Stimulated activated effector memory CD8-positive, alpha-beta T cell treated with anti-CD3 and anti-CD28 coated beads, Interleukin-12 subunit alpha, Interleukin-12 subunit beta, amount 100 ng/mL, for 72 hours (primary cell): ENCODE measurements around the gene SPSB4.

Experiments
- ATAC-seq: fragments of 150-1000 bp; cut with Tn5 transposase; 2 replicates; pipeline ENCODE4 v1.10.0; 2021
- DNase-seq, 2 donors: peaks; one replicate each; pipeline ENCODE4 v3.0.0; 2021 to 2022; ENCODE audit warnings: low spot score in 2 of 2
- H3K27ac Mint-ChIP-seq: one replicate; pipeline ENCODE4 v1.8.0; 2022; ENCODE audit warnings: mild to moderate bottlenecking, mixed read lengths
- H3K36me3 Mint-ChIP-seq: one replicate; pipeline ENCODE4 v1.8.0; 2022; ENCODE audit warnings: mild to moderate bottlenecking, mixed read lengths
- H3K4me1 Mint-ChIP-seq: one replicate; pipeline ENCODE4 v1.8.0; 2022; ENCODE audit warnings: mixed read lengths
- H3K4me3 Mint-ChIP-seq: one replicate; pipeline ENCODE4 v1.8.0; 2022; ENCODE audit warnings: mild to moderate bottlenecking, mixed read lengths
- H3K9me3 Mint-ChIP-seq: one replicate; pipeline ENCODE4 v1.8.0; 2022; ENCODE audit warnings: mixed read lengths

The SPSB4 gene

GRCh38 chr3:141045849-141046248, 5.3 kb upstream of the SPSB4 start:
- Mint-ChIP-seq H3K27ac (no peak overlapping the region), H3K36me3 (no peaks in the 10 kb centered on the region), H3K4me3 (no peak overlapping the region), H3K9me3 (no peaks in the 10 kb centered on the region), H3K4me1 (peaks cover 9% of the 10 kb centered on the region)
- DNase-seq, result no peak
- no peak for ATAC-seq

- ATAC-seq (no peak), DNase-seq (no peak)
- Mint-ChIP-seq H3K4me1 (peaks cover 13% of the 10 kb centered on the region), H3K36me3 (no peaks in the 10 kb centered on the region), H3K4me3 (no peak overlapping the region), H3K9me3 (no peaks in the 10 kb centered on the region), H3K27ac (no peak overlapping the region)
Observed at GRCh38 chr3:141047168-141047567, 4.0 kb upstream of the SPSB4 start.

- H3K4me3 Mint-ChIP-seq, result no peak overlapping the region
- ATAC-seq (peak; percentile 27), DNase-seq (no peak)
- no peak overlapping the region for H3K27ac Mint-ChIP-seq
- H3K9me3 Mint-ChIP-seq, result no peaks in the 10 kb centered on the region
- H3K36me3 Mint-ChIP-seq, result no peaks in the 10 kb centered on the region
- peaks cover 17% of the 10 kb centered on the region for H3K4me1 Mint-ChIP-seq
Observed at GRCh38 chr3:141049681-141050080, 1.5 kb upstream of the SPSB4 start.

- no peaks in the 10 kb centered on the region for H3K36me3 Mint-ChIP-seq
- H3K4me3 Mint-ChIP-seq, result peak overlapping the region; percentile 18
- H3K4me1 Mint-ChIP-seq, result peaks cover 17% of the 10 kb centered on the region
- peak in 1 of 2 donors; percentile 51 for DNase-seq
- no peaks in the 10 kb centered on the region for H3K9me3 Mint-ChIP-seq
- no peak for ATAC-seq
- no peak overlapping the region for H3K27ac Mint-ChIP-seq
Observed at GRCh38 chr3:141051443-141052200, 475 bp downstream of the SPSB4 start.

- Mint-ChIP-seq H3K4me1 (peaks cover 17% of the 10 kb centered on the region), H3K36me3 (no peaks in the 10 kb centered on the region), H3K4me3 (peak overlapping the region; percentile 18), H3K9me3 (no peaks in the 10 kb centered on the region), H3K27ac (no peak overlapping the region)
- ATAC-seq (no peak), DNase-seq (peak in 1 of 2 donors; percentile 43)
Observed at GRCh38 chr3:141052201-141053069, 1.3 kb downstream of the SPSB4 start.

- Mint-ChIP-seq H3K4me3 (no peak overlapping the region), H3K9me3 (no peaks in the 10 kb centered on the region), H3K4me1 (peaks cover 15% of the 10 kb centered on the region), H3K36me3 (no peaks in the 10 kb centered on the region), H3K27ac (no peak overlapping the region)
- DNase-seq (no peak), ATAC-seq (no peak)
Observed at GRCh38 chr3:141055136-141055535, 4.0 kb downstream of the SPSB4 start.

- Mint-ChIP-seq H3K36me3 (no peaks in the 10 kb centered on the region), H3K4me3 (no peak overlapping the region), H3K9me3 (no peaks in the 10 kb centered on the region), H3K27ac (no peak overlapping the region), H3K4me1 (peaks cover 8% of the 10 kb centered on the region)
- DNase-seq (peak in 1 of 2 donors; percentile 44), ATAC-seq (no peak)
Observed at GRCh38 chr3:141055536-141056445, 4.6 kb downstream of the SPSB4 start.

GRCh38 chr3:141056751-141057171, 5.6 kb downstream of the SPSB4 start:
- Mint-ChIP-seq H3K9me3 (no peaks in the 10 kb centered on the region), H3K27ac (no peak overlapping the region)
- no peak for ATAC-seq

GRCh38 chr3:141057436-141057835, 6.3 kb downstream of the SPSB4 start:
- H3K4me3 Mint-ChIP-seq, result no peak overlapping the region
- peaks cover 1% of the 10 kb centered on the region for H3K4me1 Mint-ChIP-seq
- ATAC-seq (no peak), DNase-seq (peak in 1 of 2 donors; percentile 25)
- no peaks in the 10 kb centered on the region for H3K36me3 Mint-ChIP-seq
- no peaks in the 10 kb centered on the region for H3K9me3 Mint-ChIP-seq
- H3K27ac Mint-ChIP-seq, result no peak overlapping the region

More at GRCh38 chr3:141056751-141057171, 5.6 kb downstream of the SPSB4 start:
- H3K36me3 Mint-ChIP-seq, result no peaks in the 10 kb centered on the region
- H3K4me3 Mint-ChIP-seq, result no peak overlapping the region
- peak in 1 of 2 donors; percentile 44 for DNase-seq
- H3K4me1 Mint-ChIP-seq, result peaks cover 7% of the 10 kb centered on the region

GRCh38 chr3:141057946-141058800, 7.0 kb downstream of the SPSB4 start:
- Mint-ChIP-seq H3K27ac (no peak overlapping the region), H3K9me3 (no peaks in the 10 kb centered on the region), H3K4me3 (no peak overlapping the region), H3K36me3 (no peaks in the 10 kb centered on the region), H3K4me1 (no peaks in the 10 kb centered on the region)
- DNase-seq (peak in 1 of 2 donors; percentile 17), ATAC-seq (no peak)

GRCh38 chr3:141058996-141059395, 7.8 kb downstream of the SPSB4 start:
- no peaks in the 10 kb centered on the region for H3K9me3 Mint-ChIP-seq
- H3K27ac Mint-ChIP-seq, result no peak overlapping the region
- H3K4me1 Mint-ChIP-seq, result peaks cover 6% of the 10 kb centered on the region
- no peak for DNase-seq
- no peak for ATAC-seq
- no peaks in the 10 kb centered on the region for H3K36me3 Mint-ChIP-seq
- H3K4me3 Mint-ChIP-seq, result no peak overlapping the region

GRCh38 chr3:141059816-141060215, 8.7 kb downstream of the SPSB4 start:
- H3K4me3 Mint-ChIP-seq, result no peak overlapping the region
- H3K4me1 Mint-ChIP-seq, result peaks cover 9% of the 10 kb centered on the region
- DNase-seq (no peak), ATAC-seq (no peak)
- no peak overlapping the region for H3K27ac Mint-ChIP-seq
- H3K36me3 Mint-ChIP-seq, result no peaks in the 10 kb centered on the region
- no peaks in the 10 kb centered on the region for H3K9me3 Mint-ChIP-seq

- ATAC-seq (no peak), DNase-seq (no peak)
- Mint-ChIP-seq H3K27ac (no peak overlapping the region), H3K4me3 (no peak overlapping the region), H3K36me3 (no peaks in the 10 kb centered on the region), H3K9me3 (no peaks in the 10 kb centered on the region), H3K4me1 (peaks cover 9% of the 10 kb centered on the region)
Observed at GRCh38 chr3:141060327-141060726, 9.2 kb downstream of the SPSB4 start.

GRCh38 chr3:141063831-141064230, 12.7 kb downstream of the SPSB4 start:
- H3K9me3 Mint-ChIP-seq, result no peaks in the 10 kb centered on the region
- H3K4me1 Mint-ChIP-seq, result peaks cover 9% of the 10 kb centered on the region
- ATAC-seq (no peak), DNase-seq (no peak)
- H3K36me3 Mint-ChIP-seq, result no peaks in the 10 kb centered on the region
- H3K27ac Mint-ChIP-seq, result no peak overlapping the region
- no peak overlapping the region for H3K4me3 Mint-ChIP-seq
